ENCODE data around the gene NAA80. TPM values are rescaled to one million over a fixed set of nuclear protein-coding genes. Genes with fewer than 3 reads are reported as not detected.

NAA80 gene
- total and polyA plus RNA-seq, 10 of the 15 experiments (the other 5 are each of a cell fraction or from before 2014, with no cell fraction given): 0.48 to 12.7 (median 6.7) TPM

DNA sequence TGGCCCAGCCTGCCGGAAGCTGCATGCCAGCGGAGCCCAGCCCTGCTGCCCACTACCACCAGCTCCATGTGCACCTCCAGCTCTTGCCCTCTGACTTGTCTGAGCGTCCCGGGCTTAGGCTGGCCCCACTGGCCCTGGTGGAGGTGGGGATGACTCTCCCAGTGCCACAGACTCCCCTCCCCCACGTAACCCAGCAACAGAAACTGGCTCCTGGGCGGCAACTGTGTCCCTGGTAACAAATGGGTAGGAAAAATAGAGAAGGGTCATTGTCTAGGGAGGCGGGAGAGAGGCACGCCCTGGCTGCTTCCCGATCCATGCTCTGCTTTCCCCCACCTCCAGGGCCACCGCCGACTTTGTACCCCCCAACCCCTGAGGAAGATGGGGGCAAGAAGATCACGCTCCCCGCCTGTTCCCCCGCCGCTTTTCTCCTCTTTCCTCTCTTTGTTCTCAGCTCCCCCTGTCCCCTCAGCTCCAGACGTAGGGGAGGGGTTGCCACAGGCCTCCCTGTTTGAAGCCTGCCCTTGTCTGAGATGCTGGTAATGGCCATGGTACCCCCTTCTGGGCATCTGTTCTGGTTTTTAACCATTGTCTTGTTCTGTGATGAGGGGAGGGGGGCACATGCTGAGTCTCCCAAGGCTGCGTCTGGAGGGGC is 41.0 kb downstream of the NAA80 start:
- Histone ChIP-seq H3K4me2 (ENCODE audit: control insufficient read depth, insufficient read depth) (no peak overlapping the region), H3K9me3 (replicated peaks; ENCODE audit: control insufficient read depth, insufficient read depth, low read length) (peaks cover 13% of the 10 kb centered on the region; the same call in 1 of the 3 replicates), H2AFZ (ENCODE audit: control insufficient read depth, low read depth, low read length) (no peak overlapping the region), H3K27me3 (replicated peaks in 1 of 2; ENCODE audit: control insufficient read depth in 2 of 2, insufficient read depth in 2 of 2, low read length in 1 of 2) (no peaks in the 10 kb centered on the region), H3K27ac (ENCODE audit: control insufficient read depth, insufficient read depth) (no peak overlapping the region), H3K9ac (ENCODE audit: control insufficient read depth, insufficient read depth, low read length) (no peak overlapping the region), H3K4me1 (ENCODE audit: control insufficient read depth, insufficient read depth, low read length) (peaks cover 14% of the 10 kb centered on the region), H3K79me2 (ENCODE audit: control insufficient read depth, insufficient read depth, low read length) (no peaks in the 10 kb centered on the region), H3K36me3 (ENCODE audit: control insufficient read depth in 2 of 2, insufficient read depth in 2 of 2, low read length in 1 of 2) (peaks cover 19 to 38% of the 10 kb centered on the region in 2 experiments; a peak in 3 of 4 replicates), H4K20me1 (ENCODE audit: control insufficient read depth, insufficient read depth) (no peaks in the 10 kb centered on the region), H3K4me3 (no peak overlapping the region)
- POLR2A ChIA-PET: interaction anchor here (0.6 to 1.7 kb wide), 5 partner anchors 10 to 275 kb away, joined by 3 to 5 read pairs (median 4); partner anchors contain the start of genes HYAL3 and NAA80
- no peak for FAIRE-seq
- SMC1A ChIA-PET (ENCODE audit: uncharacterized antibody, unreplicated experiment): interaction anchor here (2.9 kb wide), 1 partner anchor 11 kb away, joined by 10 read pairs; no protein-coding TSS in a partner anchor
- BruUV-seq (replicated peaks): no TSS peak
- TF ChIP-seq POLR2A (IDR thresholded peaks at IDR 0.05; ENCODE audit: low read depth, low read length) (0 out of 2 replicates have a peak, but pooled peaks have one; percentile 28), ZNF217 (IDR thresholded peaks at IDR 0.05) (no peak)
- no peak for ATAC-seq
- RAD21 ChIA-PET (ENCODE audit: unreplicated experiment): no interaction called here
- WGBS (ENCODE audit: insufficient coverage, insufficient replicate concordance, low lambda C conversion rate, missing lambda C conversion rate): 95% methylated on average over 17 of the region's 17 CpGs
- CTCF ChIA-PET: interaction anchor here (5.7 to 7.9 kb wide), 2 partner anchors 11 to 32 kb away, joined by 43 to 44 read pairs; no protein-coding TSS in a partner anchor
- in situ Hi-C loops (cut with MboI) (no loop called here), intact Hi-C loops (cut with micrococcal nuclease; ENCODE audit: unreplicated experiment) (no loop called here)
- DNase-seq (ENCODE audit: low read depth, low spot score): no peak

GRCh38 chr3:50256978-50257890 is 42.0 kb downstream of the NAA80 start:
- H3K4me2 ChIP-seq (ENCODE audit: control insufficient read depth, insufficient read depth): no peak overlapping the region
- peaks cover 14% of the 10 kb centered on the region for H3K4me1 ChIP-seq (ENCODE audit: control insufficient read depth, insufficient read depth, low read length)
- H3K4me3 ChIP-seq: no peak overlapping the region
- SMC1A ChIA-PET (ENCODE audit: uncharacterized antibody, unreplicated experiment): no interaction called here
- H3K36me3 ChIP-seq (ENCODE audit: control insufficient read depth in 2 of 2, insufficient read depth in 2 of 2, low read length in 1 of 2): peaks cover 26 to 45% of the 10 kb centered on the region in 2 experiments
- ATAC-seq: no peak
- no peaks in the 10 kb centered on the region; the same call in 1 of the 2 replicates for H4K20me1 ChIP-seq (ENCODE audit: control insufficient read depth, insufficient read depth)
- no peak overlapping the region for H3K9ac ChIP-seq (ENCODE audit: control insufficient read depth, insufficient read depth, low read length)
- intact Hi-C loops (cut with micrococcal nuclease; ENCODE audit: unreplicated experiment) (no loop called here), in situ Hi-C loops (cut with MboI) (no loop called here)
- no peaks in the 10 kb centered on the region for H3K79me2 ChIP-seq (ENCODE audit: control insufficient read depth, insufficient read depth, low read length)
- H3K27ac ChIP-seq (ENCODE audit: control insufficient read depth, insufficient read depth): no peak overlapping the region
- no peak for FAIRE-seq
- peaks cover 13% of the 10 kb centered on the region; the same call in 1 of the 3 replicates for H3K9me3 ChIP-seq (replicated peaks; ENCODE audit: control insufficient read depth, insufficient read depth, low read length)
- H2AFZ ChIP-seq (ENCODE audit: control insufficient read depth, low read depth, low read length): no peak overlapping the region
- no peak for DNase-seq (ENCODE audit: low read depth, low spot score)
- H3K27me3 ChIP-seq (replicated peaks in 1 of 2; ENCODE audit: control insufficient read depth in 2 of 2, insufficient read depth in 2 of 2, low read length in 1 of 2): no peaks in the 10 kb centered on the region
- CTCF ChIA-PET: interaction anchor here (5.7 to 7.9 kb wide), 2 partner anchors 10 to 31 kb away, joined by 43 to 44 read pairs; no protein-coding TSS in a partner anchor
- POLR2A ChIA-PET: interaction anchor here (1.1 kb wide), 2 partner anchors 9 to 217 kb away, joined by 3 to 12 read pairs; no protein-coding TSS in a partner anchor
- WGBS (ENCODE audit: insufficient coverage, insufficient replicate concordance, low lambda C conversion rate, missing lambda C conversion rate): 91% methylated on average over 19 of the region's 20 CpGs
- RAD21 ChIA-PET (ENCODE audit: unreplicated experiment): no interaction called here
- TSS peak; percentile 10 for BruUV-seq (replicated peaks)
- TF ChIP-seq LARP7 (IDR thresholded peaks at IDR 0.05) (no peak), CHD2 (IDR thresholded peaks at IDR 0.05; ENCODE audit: borderline replicate concordance, low read depth, low read length) (no peak), POLR2A (IDR thresholded peaks at IDR 0.05; ENCODE audit: low read depth, low read length) (peak; percentile 54), CREB1 (IDR thresholded peaks at IDR 0.05; ENCODE audit: low read depth) (no peak), POU2F2 (IDR thresholded peaks at IDR 0.05; ENCODE audit: borderline replicate concordance, low read depth, low read length) (no peak), RAD21 (IDR thresholded peaks at IDR 0.05; ENCODE audit: insufficient read depth, low read depth, low read length) (peak; percentile 39; the same call in 1 of the 2 replicates), POLR2AphosphoS5 (IDR thresholded peaks at IDR 0.05; ENCODE audit: low read length) (peak; percentile 33; the same call in 1 of the 2 replicates)
- TF ChIP-seq, protein P1, sequence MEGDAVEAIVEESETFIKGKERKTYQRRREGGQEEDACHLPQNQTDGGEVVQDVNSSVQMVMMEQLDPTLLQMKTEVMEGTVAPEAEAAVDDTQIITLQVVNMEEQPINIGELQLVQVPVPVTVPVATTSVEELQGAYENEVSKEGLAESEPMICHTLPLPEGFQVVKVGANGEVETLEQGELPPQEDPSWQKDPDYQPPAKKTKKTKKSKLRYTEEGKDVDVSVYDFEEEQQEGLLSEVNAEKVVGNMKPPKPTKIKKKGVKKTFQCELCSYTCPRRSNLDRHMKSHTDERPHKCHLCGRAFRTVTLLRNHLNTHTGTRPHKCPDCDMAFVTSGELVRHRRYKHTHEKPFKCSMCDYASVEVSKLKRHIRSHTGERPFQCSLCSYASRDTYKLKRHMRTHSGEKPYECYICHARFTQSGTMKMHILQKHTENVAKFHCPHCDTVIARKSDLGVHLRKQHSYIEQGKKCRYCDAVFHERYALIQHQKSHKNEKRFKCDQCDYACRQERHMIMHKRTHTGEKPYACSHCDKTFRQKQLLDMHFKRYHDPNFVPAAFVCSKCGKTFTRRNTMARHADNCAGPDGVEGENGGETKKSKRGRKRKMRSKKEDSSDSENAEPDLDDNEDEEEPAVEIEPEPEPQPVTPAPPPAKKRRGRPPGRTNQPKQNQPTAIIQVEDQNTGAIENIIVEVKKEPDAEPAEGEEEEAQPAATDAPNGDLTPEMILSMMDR (IDR thresholded peaks at IDR 0.05 in 2 of 3, conservative IDR thresholded peaks at IDR 0.05 in 1 of 3; ENCODE audit: control insufficient read depth in 2 of 3, extremely low read depth in 1 of 3, insufficient read depth in 1 of 3, low read depth in 3 of 3, low read length in 3 of 3): peak in 1 of 3 experiments; percentile 33; a peak in 1 of 6 replicates
- TF ChIP-seq, protein P2, sequence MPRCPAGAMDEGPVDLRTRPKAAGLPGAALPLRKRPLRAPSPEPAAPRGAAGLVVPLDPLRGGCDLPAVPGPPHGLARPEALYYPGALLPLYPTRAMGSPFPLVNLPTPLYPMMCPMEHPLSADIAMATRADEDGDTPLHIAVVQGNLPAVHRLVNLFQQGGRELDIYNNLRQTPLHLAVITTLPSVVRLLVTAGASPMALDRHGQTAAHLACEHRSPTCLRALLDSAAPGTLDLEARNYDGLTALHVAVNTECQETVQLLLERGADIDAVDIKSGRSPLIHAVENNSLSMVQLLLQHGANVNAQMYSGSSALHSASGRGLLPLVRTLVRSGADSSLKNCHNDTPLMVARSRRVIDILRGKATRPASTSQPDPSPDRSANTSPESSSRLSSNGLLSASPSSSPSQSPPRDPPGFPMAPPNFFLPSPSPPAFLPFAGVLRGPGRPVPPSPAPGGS (IDR thresholded peaks at IDR 0.05; ENCODE audit: borderline replicate concordance, insufficient read depth, low read depth, low read length, poor library complexity, severe bottlenecking): no peak

Measured in GM12878 (cell line).